GM04503 (cell line): ENCODE measurements around the gene MAJIN.
"Not testable (repeated sequence)": the region's sequence is repeated elsewhere in the genome, so short reads cannot be mapped to it uniquely, and the experiment has no call there.

Experiments used
- DNase-seq: peaks from one replicate; pipeline ENCODE4 v3.0.0-alpha.2; 2012; ENCODE audit warnings: low read depth

The MAJIN gene

DNA sequence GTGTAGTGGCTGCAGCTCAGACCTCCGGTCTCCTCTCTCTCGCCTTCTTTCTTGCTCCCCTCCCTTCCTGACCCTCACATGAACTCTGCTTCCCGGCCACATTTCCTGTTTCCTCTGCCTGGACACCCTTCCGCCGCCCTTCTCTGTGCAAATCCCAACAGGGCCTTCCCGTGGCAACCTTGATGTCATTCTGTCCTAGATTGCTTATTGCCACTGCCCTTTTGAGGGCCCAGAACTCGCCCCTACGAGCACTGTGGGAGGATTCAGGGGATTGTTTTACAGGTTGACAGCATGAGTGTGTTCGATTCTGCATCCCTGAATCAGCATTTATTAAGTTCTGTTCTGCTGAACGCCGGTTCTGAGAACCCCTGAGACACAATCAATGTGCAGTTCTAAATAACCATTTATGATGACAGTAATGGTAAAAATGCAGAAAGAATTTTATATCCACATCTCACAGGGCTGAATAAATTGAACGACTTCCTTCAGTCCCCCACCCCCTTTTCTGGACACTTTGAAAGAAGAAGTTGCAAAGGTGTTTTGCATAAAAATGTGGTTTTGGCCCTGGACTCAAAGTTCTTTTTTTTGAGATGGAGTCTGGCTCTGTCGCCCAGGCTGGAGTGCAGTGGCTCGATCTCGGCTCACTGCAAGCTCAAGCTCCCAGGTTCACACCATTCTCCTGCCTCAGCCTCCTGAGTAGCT lies 18.5 kb upstream of the MAJIN start:
- no peak for DNase-seq

DNA sequence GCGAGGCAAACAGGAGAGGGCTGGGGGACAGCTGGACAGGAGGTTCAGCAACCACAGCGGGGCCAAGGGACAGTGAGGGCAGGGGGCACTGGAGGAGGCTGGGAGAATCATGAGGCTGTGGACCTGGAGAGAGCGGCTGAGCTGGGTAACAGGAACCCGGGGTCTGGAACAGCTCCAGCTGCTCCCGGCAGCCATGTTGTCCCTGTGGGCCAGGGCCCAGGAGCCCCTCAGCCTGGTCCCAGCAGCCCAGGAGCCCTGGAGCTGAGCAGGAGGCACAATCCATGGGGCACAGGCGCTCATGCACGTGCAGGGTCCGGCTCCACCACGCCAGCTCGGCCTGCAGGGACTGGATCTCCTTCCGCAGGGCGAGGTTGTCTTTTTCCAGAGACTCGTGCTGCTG lies 17.5 kb upstream of the MAJIN start:
- DNase-seq: no peak

DNA sequence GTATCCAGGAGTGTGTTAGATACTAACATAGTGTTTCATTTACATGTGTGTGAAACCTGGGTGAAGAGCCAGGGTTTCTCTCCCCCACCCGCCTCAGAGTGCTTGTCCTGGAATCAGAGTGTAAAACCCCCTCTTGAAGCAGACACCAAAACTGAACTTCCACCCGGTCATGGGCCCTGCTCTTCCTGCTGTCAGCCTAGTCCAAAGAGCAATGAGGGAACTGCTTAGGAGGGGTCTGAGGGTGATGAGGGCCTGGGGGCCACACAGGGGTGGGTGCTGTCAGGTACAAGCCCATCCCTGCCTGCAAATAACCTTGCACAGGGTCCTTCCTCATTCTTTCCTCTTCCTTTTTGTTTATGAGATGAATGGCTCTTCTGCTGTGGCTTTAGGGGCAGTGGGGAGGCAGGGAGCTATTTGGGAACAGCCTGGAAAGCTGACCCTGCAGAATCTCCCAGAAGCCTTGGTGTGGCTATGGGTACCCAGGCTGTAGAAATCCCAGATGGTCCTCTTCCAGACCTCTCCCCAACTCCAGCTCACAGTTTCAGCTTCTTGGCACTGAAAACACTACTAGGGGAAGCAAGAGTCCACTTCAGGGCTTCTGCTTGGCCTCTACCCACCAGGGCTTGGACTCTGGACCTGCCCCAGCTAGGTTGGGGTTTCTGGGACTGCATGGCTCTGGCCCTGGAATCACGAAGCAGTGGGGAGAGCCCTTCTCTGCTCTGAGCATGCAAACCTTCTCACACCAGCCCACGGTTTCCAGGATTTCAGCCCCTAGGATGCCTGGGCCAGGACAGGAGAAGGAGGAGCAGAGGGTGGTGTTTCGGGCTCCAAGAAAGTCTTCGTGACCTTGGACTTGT lies 16.3 kb upstream of the MAJIN start:
- DNase-seq: no peak

DNA sequence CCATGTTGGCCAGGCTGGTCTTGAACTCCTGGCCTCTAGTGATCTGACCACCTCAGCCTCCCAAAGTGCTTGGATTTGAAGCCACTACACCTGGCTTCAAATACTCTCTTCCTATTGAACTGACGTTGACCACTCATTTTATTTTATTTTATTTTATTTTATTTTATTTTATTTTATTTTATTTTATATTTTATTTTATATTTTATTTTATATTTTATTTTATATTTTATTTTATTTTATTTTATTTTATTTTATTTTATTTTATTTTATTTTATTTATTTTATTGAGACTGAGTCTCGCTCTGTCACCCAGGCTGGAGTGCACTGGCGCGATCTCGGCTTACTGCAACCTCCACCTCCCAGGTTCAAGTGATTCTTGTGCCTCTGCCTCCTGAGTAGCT lies 11.4 kb upstream of the MAJIN start:
- not testable (repeated sequence) for DNase-seq

DNA sequence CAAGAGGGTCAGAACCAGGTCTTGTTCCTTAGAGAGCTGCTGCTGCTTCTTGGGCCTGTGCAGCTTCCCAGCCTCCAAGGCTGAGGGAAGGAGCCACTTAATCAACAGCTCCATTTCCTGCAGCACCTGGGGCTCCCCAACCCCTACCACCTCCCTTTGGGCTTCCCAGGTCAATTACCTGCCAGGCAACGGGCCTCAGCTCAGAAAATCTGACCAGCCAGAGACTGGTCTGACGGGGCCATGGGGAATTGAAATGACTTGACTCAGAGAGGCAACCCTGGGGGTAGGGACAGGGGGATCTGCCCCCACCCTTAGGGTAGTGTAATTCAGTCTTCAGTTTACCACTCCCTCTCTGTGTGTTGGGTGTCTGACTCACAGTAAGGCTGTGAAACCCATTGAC lies 4.7 kb upstream of the MAJIN start:
- DNase-seq: no peak

DNA sequence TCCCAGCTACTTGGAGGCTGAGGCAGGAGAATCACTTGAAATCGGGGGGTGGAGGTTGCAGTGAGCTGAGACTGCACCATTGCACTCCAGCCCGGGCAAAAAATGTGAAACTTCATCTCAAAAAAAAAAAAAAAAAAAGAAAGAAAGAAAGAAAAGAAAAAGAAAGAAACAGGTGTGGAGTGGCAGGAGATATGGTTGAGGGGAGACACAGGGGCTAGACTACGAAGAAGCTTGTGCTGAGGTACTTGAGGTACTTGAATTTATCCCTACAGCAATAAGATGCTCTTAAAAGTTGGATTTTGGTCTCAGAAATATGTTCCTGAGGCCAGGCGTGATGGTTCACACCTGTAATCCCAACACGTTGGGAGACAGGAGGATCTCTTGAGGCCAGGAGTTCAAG lies 2.2 kb upstream of the MAJIN start:
- no peak for DNase-seq

DNA sequence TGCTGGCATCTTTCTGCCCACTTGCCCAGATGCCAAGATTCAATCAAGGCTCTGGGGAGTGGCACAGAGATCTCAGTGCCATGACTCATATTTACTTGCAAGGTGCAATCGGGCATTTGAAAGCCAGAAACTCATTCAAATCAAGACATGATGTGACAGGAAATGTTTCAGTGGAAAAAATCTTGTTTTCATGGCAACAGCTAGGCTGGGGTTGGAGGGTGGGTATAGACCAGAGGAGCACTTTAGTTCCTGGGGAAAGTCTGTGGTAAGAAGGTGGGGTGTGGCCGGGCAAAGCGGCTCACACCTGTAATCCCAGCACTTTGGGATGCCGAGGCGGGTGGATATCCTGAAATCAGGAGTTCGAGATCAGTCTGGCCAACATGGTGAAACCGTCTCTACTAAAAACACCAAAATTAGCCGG lies 1.2 kb downstream of the MAJIN start:
- no peak for DNase-seq

DNA sequence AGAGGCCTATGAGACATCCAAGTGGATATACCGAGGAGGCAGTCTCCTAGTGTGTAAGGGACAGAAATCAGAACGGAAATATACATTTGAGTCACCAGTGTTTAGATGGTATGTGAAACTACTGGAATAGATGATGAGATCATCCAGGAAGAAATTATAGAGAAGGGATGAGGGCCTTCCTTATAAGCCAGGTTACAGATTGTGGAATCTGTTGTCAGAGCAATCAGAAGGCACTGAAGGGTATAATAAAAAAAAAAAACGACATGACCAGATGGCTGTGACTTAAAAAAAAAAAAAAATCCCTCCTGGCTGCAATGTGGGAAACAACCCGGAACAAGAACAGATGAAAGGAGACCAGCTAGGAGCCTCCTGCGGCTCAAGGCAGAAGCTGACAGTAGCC lies 2.7 kb downstream of the MAJIN start:
- DNase-seq: no peak

DNA sequence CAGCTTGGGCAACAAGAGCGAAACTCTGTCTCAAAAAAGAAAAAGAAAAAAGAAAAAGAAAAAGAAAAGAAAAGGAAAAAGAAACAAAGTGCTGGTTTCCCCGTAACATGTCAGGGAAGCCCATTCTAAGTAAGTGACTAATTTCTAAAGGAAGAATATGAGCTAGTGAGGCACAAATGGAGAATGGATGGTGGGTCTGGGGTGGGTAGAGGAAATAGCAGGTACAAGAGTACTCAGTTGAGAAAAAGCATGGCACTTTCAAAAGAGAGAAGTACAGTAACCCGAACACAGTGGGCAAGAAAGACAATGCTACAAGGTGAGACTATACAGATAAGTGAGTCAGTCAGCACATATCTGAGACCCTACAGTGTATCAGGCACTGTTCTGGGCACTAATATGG lies 4.5 kb downstream of the MAJIN start:
- DNase-seq: no peak

DNA sequence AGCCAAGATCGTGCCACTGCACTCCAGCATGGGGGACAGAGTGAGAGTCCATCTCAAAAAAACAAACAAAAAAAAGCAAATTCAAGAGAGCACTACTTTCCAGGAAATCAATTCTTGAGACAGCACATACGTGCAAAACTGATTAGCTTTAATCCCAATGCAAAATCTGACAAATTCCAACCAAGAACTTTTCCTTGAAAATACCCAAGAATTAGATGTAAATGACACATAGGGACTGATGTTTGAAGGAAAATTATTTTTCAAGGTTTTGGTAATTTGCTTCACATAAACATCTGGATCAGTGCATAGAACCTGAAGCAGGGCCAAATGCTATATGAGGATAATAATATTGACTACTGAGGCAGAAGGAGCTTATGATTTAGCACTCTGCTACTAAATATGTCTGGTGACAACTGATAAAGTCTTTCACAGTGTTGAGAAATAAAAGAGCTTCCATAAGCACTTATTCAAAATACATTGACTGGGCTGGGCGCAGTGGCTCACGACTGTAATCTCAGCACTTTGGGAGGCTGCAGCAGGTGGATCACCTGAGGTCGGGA lies 8.8 kb downstream of the MAJIN start:
- DNase-seq: no peak

DNA sequence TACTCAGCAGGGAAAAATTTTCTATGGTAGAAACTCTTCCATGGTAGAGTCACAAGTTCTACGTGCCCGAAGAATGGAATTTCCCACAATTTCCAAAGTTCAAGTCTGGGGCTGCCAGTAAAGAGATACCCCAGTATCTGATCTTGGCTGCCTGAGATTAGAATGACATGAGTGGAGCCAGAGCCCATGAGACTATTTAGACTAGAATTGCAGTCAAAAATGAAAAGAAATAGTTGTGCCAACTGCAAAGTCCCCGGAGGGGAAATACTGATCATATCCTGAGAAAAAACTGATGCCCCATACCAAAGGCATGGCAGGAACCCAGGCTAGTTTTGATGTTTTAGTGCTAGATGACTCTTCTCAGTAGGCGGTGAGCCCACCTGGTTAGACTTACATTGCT lies 11.2 kb downstream of the MAJIN start:
- no peak for DNase-seq

DNA sequence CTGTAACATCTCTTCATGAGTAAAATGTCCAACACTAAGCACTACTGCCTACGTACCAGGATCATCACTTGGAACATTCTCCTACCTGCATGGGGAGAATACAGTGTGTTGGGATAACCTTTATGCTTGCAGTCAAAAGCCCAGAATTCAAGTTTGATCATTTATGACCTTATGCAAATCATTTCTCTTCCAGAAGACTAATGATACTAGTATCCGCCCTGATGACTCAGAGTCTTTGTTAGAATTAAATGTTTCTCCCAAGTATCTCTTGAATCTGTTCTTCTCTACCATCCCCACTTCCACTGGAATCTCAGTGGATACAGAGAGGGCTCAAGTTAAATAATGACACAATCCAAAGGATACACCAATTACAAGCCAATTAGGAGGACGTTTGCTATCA lies 12.4 kb downstream of the MAJIN start:
- no peak for DNase-seq

DNA sequence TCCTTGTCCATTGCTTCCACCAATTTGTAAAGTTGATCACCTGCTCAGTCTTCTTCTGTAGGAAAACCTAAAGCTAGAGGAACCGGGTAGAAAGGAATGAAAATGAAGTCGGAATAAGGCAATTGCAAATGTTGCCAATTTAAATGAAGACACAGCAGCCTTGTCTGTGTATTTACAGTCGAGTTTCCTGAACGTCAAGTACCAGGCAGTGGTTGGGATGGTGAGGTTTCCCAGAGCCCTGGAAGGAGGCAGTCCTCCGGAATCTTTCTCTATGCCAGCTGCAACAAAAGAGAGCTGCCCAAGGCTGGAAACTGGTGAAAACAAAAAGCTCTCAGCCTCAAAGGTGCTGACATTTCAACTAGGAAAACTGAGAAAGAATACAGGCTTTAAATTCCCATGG lies 17.7 kb downstream of the MAJIN start:
- DNase-seq: no peak

DNA sequence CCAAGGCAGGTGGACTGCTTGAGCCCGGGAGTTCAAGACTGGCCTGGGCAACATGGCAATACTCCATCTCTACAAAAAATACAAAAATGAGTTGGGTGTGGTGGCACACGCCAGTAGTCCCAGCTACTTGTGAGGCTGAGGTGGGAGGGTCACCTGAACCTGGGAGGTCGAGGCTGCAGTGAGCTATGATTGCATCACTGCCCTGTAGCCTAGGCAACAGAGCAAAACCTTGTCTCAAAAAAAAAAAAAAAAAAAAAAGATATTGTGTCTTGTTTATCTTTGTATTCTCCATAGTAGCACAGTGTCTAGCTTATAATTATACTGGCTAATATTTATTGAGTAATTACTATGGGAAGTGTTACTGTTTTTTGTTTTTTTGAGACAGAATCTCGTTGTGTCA lies 20.4 kb downstream of the MAJIN start:
- no peak for DNase-seq

DNA sequence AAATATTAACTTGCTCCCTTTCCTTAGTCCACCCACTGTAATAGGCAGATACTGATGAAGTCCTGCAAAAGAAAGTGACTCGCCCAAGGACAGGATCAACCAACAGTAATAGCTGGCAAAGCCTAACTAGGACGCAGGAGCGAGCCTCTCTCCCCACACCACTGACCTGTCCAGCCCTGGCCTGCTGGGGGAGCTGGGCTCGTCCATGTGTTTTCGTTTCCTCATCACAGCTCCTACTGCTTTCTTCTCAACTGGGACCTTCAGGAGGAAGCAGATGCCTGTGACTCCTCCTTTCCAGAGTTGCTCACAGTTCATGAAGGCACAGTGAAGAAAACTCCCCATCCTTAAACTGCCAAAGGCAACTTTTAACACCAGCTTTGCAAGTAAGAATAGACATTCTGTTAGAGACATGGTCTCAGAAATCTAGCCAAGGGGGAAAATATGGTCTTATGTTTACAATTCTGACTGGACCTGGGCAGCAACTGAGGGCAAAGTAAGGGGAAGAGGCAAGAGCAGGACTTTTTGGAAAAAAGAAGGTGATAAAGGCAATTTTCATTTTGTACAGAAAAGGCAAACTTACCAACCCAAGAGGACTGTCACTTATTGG lies 24.6 kb downstream of the MAJIN start:
- DNase-seq: no peak

DNA sequence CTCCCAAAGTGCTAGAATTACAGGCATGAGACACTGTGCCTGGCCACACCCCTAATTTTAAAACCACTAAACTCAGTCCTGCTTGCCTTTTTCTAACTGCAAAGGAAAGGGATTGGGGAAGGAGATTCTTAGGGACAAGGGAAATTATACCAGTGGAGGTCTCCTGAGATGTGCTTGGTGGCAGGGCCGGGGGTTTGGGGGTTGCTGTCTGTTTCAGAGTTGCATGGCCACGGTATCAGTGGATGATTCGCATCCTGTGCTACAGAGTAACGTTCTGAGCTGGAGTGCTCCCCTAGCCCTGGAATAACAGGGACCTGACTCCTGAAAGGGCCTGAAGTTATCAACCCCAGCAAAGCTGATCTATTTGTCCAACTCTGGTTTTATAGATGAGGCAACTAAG lies 35.4 kb downstream of the MAJIN start:
- DNase-seq: no peak

DNA sequence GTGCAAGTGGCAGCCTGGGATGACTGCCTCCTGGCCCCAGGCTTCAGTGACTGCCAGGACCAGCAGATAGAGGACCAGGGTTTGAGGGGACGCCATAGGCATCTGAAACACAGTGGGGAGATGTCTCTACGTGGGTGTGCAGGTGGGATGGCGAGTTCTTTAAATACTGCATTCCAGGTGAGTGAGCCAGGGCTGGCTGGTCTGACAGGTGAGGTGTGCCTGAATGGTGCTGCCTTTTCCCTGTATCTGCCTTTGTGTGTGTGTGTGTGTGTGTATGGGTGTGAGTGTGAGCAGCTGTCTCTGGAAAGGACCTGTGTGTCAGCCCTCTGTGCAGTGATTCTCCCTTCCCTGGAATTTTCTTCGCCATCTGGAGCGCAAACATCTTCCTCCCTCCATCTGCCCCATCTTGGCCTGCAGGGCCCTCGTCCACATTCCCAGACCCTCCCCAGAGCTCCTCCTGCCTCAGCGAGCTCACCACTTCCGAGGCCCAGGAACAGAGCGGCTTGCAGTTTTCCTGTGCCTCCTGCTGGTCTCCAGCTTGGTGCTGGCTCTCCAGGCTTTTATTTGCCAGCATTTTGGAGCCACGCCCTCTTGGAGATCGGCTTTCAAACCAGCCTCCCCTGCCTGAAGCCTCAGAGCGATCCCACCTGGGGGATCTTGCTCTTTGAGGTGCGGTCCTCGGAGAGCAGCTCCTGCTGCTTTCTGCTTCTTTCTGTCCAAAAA lies 36.4 kb downstream of the MAJIN start, which contains the start of gene GPHA2:
Gene GPHA2, minus strand, starts transcription at position 535 of the 723 bp plus-strand sequence. Its CDS starts 433 bp downstream, at position 102.
- DNase-seq: no peak

DNA sequence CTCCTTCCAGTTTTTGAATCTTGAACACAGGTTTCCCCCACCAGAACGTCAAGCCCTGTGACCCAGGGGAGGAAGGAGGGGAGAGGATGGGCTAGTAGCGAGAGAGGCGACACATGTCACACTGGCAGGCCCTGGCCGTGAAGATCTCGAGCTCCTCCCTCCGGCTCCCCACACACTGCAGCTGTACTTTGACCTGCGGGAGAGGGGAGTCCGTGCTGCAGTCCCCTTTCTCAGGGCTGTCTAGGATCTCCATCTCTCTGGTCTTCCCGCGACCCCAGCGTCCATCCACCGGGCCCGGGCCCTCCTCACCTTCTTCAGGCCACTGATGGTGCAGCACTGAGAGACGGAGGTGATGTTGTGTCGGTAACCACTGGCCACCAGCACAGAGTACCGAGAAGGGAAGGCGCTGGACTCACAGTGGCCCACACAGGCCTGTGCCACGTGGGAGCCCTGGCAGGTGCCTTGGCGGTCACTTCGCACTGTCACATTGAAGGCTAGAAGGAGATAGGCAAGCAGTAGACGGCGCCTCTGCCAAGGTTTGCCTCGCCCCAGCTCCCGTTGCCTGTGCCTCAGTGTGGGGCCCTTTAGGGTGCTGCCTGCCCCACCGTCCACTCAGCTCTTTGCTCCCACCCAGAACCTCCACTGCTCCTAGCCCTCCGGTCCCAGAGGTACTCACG lies 37.1 kb downstream of the MAJIN start:
- no peak for DNase-seq

DNA sequence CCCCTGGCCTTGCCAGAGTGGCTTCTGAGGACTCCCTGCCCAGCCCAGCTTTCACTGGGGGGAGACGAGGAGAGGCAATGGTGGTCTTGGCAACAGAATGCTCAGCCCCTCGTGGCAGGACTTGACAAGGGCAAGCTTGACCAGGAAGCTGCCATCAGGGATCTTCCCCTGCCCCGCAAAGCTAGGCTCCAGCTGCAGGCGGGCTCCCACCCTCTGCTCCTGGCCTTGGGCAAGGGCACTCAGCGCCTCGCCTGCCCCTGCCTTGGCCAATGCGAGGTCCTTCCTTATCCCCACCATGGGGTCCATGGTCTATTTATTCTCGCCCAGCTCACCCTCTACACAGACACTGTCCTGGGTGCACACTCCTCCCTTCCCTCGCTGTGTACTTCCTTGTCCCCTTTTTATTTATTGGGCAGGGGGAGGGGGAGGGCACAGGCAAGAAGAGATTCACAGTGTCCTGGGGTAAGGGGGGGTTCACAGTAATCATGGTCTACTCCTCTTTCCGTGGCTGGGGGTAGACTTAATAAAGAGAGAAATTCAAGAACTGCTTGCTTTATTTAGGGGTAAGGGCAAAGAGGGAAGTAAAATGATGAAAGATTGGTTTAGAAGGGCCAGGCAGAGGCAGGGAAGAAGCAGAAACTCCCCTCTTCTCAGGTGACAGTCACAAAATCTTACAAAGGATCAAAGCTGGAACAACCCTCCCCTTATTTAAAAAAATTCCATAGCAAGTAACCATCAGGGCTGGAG lies 37.8 kb downstream of the MAJIN start:
- DNase-seq: no peak

DNA sequence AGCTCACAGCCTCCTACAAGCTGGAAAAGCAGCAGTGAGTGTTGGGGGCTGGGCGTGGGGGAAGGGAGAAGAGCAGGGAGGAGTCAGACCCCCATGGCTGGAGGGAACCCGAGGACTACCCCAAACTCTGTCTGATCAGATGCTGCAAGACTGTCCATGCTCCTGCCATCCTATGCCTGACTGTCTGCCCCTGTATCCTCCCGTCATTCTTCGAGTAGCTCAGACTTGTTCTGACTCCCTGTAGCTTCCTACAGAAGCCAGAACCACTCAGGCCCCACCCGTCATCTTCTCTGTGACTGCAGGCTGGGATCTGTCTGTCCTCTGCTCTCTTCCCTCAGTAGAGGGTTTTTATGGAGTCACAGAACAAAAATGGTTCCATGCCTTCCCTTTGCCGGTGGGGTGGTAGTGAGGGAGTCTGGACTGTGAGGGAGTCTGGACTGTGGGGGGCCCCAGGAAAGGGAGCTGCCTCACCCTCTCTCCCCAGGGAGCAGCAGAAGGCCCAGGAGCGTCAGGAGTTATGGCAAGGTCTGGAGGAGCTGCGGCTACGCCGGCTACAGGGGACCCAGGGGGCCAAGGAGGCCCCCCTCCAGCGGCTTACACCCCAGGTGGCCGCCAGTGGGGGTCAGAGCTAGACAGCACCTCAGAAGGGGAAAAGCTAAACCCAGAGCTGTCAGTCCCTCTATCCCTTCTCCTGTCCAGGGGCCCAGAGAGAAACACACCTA lies 38.5 kb downstream of the MAJIN start:
- DNase-seq: no peak
